ENCODE results near the gene SSR3. TPM values are rescaled to one million over a fixed set of nuclear protein-coding genes. Genes with fewer than 3 reads are reported as not detected.
A peak's percentile ranks its signal among the peaks of the same experiment; 100 is the strongest.

SSR3 gene
- polyA plus RNA-seq, 1 donor: 75.6 TPM

DNA sequence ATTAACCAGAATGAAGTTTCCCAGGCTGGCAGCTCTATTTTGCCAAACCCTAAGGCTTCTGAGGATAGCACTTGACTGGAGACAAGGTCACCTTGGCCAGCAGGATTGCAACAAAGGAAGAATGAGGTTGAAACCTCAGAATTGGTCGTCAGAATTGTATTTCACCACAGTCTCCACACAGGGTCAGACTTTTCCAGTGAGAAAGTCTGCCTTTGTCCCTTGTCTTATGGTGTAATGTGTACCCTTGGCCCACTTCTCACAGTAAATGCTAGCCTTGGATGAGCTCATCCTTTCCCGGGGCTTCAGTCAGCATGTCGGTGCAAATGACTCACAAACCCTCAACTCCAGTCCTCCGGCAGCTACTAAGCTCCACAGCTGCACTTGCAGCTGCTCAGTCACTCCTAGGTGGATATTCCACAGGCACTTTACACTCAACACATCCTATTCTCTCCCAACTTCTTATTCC lies 19.7 kb downstream of the SSR3 start:
- peak; percentile 84 for DNase-seq

DNA sequence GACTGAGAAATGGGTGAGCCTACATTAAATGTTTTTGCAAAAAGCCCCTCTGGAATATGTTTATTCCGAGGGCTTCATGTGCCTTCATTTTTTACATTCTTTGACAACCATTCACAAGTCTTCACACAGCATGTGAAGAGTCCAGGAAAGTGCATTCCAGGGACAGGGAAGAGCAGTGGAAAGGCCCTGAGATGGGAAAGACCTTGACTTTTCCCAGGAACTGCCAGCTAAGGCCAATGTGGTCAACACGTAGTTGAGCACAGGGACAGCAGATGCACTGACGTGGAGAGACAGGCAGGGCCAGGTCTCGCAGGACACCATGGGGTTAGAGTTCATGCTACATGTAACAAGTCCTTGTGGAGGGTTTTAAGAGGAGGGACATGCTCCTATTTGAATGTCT lies 21.7 kb downstream of the SSR3 start:
- no peak for DNase-seq

DNA sequence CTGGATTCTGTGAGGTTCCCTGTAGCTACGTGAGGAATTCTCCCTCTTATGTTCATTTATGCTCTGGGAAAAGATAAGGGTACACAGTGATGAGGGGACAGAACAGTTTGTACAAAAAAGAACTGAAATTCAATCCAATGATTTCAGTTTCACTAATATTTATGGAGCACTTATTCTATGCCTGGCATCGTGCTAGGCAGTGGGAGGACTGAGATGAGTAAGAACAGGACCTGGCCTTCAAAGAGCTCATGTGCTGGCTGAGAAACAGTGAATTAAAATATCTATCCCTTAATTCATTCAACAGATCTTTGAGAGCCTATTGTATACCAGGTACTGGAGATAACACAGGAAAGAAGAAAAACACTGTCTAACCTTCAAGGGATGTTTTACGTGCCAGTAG lies 22.2 kb downstream of the SSR3 start:
- no peak for DNase-seq

DNA sequence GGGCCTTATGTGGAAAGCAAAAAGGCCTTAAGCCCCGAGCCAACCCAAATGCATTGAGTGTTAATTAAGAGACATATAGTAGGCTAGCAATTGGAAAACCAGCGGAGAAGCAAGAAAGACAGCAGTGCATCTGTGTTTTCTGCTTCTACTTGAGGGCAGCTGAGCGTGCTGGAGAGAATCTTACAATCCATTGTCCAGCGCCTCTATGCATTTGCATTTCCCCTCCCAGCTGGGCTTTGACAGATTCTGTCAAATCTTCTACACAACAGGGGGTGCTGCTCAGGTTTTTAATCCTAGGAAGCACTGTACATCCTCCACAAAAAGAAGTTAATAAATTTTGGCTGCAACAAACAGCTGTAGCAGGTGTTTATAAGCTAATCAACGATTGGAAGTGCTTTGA lies 23.9 kb downstream of the SSR3 start:
- no peak for DNase-seq

DNA sequence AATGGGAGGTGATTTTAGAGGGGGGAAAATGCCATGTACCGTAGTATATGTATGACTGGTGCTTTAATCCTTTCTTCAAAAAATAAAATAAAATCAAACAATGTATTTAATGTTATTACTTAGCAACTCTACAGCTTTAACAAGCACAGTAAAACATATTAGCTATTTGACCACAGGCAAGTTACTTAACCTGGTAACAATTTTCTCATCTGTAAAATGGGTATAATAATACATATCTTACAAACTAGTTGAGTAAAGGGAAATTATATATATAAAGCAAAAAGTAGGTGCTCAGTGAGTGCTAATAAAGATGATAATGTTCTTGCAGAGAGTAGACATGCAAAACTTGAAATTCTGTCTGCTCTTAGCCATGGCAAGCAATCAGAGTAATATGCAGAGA lies 27.9 kb downstream of the SSR3 start:
- DNase-seq: no peak

DNA sequence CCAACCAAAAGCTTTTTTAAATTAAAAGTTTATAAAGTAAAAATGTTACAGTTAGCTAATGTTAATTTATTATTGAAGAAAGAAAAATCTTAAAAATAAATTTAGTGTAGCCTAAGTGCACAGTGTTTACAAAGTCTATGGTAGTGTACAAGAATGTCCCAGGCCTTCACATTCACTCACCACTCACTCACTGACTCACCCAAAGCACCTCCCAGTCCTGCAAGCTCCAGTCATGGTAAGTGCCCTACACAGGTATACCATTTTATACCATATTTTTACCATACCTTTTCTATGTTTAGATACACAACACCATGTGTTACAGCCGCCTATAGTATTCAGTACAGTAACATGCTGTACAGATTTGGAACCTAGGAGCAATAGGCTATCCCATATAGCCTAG lies 29.1 kb downstream of the SSR3 start:
- DNase-seq: no peak

DNA sequence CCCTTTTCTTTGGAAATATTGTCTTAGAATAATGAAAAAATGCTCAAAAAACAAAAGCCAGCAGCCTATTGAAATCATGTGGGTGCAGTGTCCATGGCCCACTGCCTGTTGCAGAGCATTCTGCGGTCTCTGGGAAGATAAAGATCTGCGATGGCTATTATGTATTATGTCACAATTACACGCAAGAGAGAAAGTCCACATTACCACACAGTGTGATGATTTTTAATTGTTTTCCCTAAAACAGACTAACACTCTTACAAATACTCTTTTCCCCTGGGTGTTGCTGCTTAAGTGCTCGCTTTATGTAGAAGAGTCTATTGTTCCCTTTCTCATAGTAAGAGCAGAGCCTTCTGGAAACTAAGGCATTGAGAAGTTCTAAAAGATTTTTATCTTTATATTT lies 32.2 kb downstream of the SSR3 start:
- DNase-seq: no peak

DNA sequence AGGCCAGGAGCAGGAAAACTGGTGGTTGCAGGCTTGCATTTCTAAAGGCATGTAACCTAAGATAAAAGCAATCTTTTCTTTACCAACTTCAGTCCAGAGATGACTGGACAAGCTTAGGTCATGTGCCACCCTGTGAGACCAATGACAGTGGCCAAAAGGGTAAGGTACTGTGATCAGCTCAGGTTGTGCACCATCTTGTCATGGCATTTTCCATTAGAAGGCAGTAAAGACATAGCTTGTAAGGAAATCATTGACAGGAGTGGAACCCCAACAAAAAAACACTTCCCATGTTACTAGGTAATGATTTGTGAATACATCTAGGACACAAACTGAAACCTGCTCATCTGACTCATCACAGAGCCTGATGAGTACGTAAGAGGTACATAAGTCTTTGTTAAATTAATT lies 35.2 kb downstream of the SSR3 start:
- DNase-seq: no peak

DNA sequence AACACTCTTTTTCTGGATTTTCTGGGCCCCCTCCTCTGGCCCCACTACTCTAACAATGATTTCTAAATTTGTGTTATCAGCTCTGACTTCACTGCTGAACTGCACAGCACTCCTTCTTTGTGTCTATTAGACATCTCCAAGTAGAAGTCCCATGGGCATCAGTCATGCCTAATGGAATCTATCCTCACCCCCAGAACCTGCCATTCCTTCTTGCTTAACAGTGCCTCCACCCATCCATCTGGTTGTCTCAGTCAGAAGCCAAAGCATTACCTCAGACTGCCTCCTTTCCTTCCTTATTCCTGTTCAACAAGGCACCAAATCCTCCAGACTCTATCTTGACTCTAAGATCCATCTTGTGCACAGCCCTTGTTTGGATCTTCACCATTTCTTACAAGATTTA lies 36.2 kb downstream of the SSR3 start:
- DNase-seq: no peak

DNA sequence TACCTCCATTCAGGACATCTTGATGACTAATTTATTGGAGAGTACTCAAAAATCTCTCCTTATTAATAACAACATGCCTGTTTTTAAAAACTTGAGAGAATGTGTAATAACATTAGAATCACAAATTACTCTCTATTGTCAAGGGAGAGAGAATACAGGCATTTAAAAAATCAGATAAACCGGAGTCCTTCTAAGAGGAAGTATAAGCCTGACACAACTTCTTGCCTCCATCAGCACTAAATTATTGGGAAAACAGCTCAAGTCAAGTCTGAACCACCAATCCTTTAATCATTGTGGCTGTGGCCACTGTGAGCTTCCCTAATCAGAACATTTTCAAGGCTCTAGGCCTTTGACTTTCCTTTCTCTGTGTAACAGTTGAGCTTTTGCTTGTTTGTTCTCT lies 38.0 kb downstream of the SSR3 start:
- no peak for DNase-seq

DNA sequence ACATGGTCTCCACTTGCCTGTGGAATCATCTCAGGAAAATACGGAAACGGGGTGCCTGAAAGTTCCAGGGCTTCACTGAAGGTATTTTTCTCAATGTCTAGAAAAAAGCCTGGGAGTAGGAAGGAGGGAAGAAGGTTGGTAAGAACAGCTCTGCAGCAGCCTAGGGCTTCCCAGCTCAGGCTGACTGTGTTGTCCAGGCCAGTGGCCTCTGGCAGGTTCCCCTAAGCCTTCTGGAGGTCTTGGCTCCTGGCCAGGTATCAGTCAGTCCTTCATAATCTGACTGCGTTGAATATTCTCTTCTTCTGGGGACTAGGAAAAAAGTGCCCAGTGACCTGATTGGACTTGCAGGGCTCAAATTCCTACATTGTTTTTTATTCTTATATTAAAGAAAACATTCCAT lies 38.6 kb downstream of the SSR3 start:
- DNase-seq: no peak

DNA sequence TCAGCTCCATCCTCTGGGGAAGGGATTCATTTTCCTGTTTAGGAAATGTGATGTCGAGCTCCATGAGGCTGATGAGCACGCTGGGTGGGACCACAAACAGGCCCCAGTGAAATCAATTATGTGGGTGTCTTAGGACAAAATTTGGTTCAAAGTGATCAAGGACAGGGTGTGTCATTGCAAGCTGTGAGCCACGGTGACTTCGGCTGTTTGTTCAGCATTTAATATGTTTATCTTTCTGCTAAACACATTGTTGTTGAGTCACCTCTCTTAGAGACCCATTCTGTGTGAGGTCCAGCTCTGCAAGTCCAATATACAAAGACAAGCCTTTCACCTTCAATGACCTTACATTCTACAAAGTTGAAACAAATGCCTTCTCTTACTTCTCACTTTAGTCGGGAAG lies 41.3 kb downstream of the SSR3 start:
- no peak for DNase-seq

DNA sequence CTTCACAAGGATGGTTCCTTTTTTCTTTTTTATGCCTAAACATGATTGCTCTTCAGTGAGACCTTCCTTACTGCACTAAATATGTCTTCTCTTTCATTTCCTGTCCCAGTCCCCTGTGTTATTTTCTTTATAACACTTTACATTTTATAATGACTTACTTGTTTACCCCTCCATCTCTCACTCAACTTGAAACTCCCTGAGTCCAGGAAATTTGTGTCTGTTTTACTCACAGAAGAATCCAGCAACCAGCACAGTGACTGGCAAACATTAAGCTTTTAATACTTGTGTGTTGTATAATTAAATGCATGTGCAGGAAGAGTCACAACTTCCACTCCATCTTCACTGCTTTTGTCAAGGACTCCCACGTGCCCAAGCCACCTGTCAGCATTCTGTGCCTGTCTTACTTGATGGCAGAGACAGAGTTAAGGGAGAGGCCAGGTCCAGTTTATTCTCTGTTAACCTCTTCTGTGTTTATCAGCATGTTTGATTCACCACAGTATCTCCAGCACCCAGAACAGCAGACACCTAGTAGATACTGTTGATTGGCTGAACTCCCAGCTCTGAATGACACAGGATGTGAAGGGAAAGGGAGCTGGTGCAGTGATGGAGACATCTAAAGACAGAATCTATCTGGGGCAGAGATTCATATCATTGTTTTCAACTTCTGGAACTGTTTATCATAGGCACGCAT lies 42.8 kb downstream of the SSR3 start:
- no peak for DNase-seq

DNA sequence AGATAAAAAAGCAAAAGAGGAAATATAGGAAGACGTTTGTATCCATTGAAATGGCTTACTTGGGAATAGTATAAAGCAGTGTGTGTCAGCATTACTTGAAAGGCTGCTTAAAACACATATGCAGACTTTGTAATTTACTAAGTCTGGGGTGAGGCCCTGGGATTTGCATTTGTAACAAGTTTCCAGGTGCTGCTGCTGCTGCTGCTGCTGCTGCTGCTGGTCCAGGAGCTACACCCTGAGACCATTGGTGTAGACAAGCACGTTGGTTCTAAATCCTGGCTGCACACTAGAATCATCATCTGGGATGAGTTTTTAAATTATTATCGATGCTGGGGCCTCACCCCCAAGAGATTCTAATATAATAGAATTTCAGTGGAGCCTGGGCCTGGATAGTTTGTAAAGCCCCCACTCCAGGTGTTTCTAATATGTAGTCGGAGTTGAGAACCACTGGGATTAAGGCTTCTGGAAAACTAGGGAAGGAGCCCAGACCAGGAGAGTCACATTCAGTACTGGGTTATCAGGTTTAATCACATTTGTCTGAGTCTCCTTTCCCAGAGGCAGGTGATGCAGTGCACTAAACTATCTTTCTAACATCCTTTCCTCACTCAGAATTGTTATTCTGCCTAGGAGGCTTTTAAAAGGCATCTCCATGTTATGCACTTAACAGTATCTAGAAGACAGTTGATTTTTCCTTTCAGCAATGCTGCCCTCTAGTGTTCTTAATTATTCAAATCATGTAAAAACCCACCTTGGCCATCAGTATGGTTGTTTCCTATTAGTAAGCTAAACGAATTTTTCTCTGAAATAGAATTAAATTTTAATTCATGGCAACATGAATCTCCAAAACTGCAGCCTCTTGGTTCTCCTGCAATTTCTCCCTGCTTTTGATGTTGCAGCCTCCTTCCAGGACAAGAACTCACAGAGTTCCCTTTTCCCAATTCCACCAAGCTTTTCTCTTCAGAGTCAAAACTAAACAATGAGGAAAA lies 45.4 kb downstream of the SSR3 start:
- peak; percentile 71 for DNase-seq

DNA sequence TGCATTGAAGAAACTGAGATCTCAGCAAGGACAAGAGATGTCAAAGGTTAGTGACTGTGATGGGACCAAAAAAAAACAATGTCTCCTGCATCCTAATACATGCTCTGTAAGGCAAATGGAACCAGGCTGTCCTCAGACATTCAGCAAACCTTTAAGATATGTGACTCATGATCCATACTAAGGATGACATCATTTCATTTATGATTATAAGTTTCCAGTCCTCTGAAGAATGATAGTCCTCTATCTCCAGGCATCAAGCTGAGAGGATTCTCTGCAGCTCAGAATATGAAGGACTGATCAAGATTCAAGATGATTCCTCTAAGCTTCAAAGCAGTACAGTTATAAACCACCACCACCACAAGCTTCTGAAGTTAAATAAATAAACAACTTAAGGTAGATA lies 47.6 kb downstream of the SSR3 start:
- DNase-seq: no peak

DNA sequence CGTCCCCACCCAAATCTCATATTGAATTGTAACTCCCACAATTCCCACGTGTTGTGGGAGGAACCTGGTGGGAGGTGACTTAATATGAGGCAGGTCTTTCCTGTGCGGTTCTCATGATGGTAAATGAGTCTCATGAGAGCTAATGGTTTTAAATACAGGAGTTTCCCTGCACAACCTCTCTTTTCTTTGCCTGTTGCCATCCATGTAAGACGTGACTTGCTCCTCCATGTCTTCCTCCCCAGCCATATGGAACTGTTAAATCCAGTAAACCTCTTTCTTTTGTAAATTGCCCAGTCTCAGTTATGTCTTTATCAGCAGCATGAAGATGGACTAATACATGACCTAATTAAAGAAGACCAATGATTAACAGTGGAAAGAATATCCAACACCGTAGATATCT lies 56.6 kb downstream of the SSR3 start:
- DNase-seq: no peak

DNA sequence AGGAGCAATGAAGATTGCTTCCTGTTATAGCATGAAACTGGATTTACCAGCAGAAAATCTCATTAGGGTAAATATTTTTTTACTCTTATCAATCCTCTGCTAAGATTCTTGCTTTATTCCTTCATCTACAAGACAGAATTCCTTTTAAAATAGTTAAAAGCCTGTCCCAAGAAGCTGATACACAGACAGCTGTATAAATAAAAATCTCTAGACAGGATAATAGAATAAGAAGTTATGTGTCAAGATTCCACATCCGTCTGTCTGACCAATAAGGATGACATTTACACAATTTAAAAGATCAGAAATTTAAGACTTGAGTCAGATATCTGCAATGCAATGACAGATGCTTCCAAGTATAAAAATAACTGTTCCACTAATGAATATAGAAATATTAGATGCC lies 57.6 kb downstream of the SSR3 start:
- DNase-seq: no peak

DNA sequence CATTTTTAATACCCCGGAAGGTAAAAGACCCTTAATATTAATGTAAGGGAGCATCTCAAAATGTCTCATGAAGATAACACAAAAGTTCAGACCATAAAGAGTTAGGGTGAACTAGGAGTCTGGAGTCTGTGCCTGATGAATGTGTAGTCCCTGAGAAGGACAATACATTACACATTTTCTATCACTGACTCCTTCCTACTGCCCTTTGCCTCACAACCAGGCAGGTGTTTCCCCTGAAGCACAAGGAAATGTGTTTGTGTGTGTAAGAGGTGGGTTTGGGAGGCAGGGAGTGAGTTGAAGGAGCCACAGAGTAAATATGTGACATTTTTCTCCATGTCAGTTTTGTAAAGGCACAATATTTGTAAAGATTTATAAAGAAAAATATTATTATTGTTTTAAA lies 59.1 kb downstream of the SSR3 start:
- DNase-seq: no peak

DNA sequence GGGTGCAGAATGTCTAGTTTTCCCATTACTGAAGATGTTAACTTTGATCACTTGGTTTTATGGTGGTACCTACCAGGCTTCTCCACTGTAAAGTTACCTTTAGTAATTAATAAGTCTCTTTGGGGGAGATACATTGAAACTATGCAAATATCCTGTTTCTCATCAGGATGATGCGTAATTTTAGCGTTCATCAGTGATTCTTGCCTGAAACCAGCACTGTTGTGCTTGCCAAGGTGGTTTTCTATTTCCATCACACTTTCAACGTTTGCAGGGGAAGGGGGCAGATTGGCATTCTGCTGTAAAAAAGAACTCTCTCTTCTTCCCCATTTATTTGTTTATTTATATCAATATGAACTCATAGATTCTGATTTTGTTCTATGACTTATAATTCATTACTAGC lies 61.0 kb downstream of the SSR3 start:
- no peak for DNase-seq

DNA sequence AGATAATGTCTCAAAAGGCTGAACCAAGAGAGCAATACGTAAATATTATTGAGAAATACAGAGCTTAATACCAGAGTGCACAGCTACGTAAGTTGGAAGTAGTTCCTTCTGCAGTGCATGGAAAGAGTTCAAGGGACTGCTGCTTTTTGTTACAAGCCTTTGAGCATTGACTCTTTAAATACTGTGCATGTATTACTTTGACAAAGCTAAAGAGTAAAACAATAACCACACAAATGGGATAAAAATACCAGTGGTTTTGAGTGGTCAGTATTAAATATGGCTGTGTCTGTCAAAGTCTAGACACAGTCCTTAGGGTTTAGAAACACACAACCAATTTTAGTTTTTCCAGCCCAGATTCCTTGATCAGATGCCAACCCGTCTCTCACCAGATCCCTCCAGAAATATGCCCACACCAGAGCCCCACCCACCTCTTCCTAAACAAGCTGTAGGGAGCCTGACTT lies 62.1 kb downstream of the SSR3 start:
- no peak for DNase-seq

DNA sequence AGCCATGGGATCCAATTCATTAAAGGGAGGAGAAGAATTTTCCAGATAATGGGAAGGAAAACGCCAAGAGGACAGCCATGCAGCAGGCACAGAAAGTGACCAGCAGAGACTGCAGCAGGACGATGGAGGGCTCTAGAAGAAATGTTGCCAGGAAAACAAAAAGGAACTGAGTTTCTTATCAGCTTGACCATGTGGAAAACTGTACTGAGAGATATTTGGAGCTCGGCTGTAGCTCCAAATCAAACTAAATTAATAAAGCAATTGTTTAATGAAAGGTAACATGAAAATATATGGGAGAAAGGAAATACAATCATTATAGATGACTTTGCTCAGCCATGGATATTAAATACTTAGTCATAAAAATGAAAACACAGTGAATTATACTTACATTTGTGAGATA lies 63.7 kb downstream of the SSR3 start:
- DNase-seq: no peak
